SK-N-SH (cell line): ENCODE measurements around the gene HTR2B. TPM values are rescaled to one million over a fixed set of nuclear protein-coding genes. Genes with fewer than 3 reads are reported as not detected.

ENCODE experiments used
- CTCF ChIA-PET: fragments of 300-600, 350-600 bp; formaldehyde crosslinking; extraction: SDS; loops from one replicate; lab custom pipeline; 2021; lab: Yijun Ruan, JAX
- POLR2A ChIA-PET: fragments of 350-600 bp; sonication (Branson Sonifier 250); formaldehyde crosslinking; extraction: SDS; loops from one replicate; lab custom pipeline; 2020; ENCODE audit warnings: antibody characterized with exemption, inconsistent platforms; lab: Yijun Ruan, JAX
- DNase-seq: peaks from one replicate; pipeline ENCODE4 v3.0.0; 2012
- H2AFZ ChIP-seq: fragments of 200-600 bp; sonication (generic); 2 replicates; pipeline ENCODE4 v1.8.1; 2016; ENCODE audit warnings: antibody characterized with exemption, mild to moderate bottlenecking, low read depth
- H3F3A ChIP-seq: fragments of 200-600 bp; sonication (generic); replicated peaks from 2 replicates; pipeline ENCODE3; 2016; ENCODE audit warnings: antibody characterized with exemption, mild to moderate bottlenecking; ENCODE audit not compliant: insufficient read depth
- H3K27ac ChIP-seq, 2 experiments: fragments of 200-500 bp in 1 of 2; fragments of 200-600 bp in 1 of 2; sonication (Bioruptor generic) in 1 of 2; sonication (generic), shearing (Covaris generic) in 1 of 2; 2 replicates each; pipeline versions ENCODE4 v1.5.1 to v1.6.1; 2014 to 2016; ENCODE audit warnings: low read depth in 2 of 2, inconsistent platforms in 1 of 2, low read length in 1 of 2, mild to moderate bottlenecking in 1 of 2, mixed read lengths in 1 of 2
- H3K27me3 ChIP-seq: fragments of 200-600 bp; sonication (generic), shearing (Covaris generic); 2 replicates; pipeline ENCODE4 v1.6.1; 2016; ENCODE audit warnings: mixed run types; ENCODE audit not compliant: insufficient read depth
- H3K36me3 ChIP-seq, 2 experiments: fragments of 200-500 bp in 1 of 2; fragments of 200-600 bp in 1 of 2; sonication (Bioruptor generic) in 1 of 2; sonication (generic) in 1 of 2; replicated peaks in 1 of 2; 2 replicates each; pipeline versions ENCODE3 to v1.5.1; 2014 to 2016; ENCODE audit warnings: low read length in 1 of 2, mild to moderate bottlenecking in 1 of 2; ENCODE audit not compliant: insufficient read depth in 2 of 2, control insufficient read depth in 1 of 2
- H3K4me1 ChIP-seq, 2 experiments: fragments of 200-500 bp in 1 of 2; fragments of 200-600 bp in 1 of 2; sonication (Bioruptor generic) in 1 of 2; sonication (generic), shearing (Covaris generic) in 1 of 2; 2 replicates each; pipeline versions ENCODE4 v1.5.1 to v1.6.1; 2014 to 2016; ENCODE audit warnings: low read depth in 1 of 2, low read length in 1 of 2, mixed run types in 1 of 2; ENCODE audit not compliant: insufficient read depth in 2 of 2, control insufficient read depth in 1 of 2
- H3K4me2 ChIP-seq: fragments of 200-600 bp; sonication (generic), shearing (Covaris generic); 2 replicates; pipeline ENCODE4 v1.6.1; 2017; ENCODE audit warnings: mixed run types
- H3K4me3 ChIP-seq, 2 experiments: fragments of 200-500 bp in 1 of 2; fragments of 200-600 bp in 1 of 2; sonication (Bioruptor generic) in 1 of 2; sonication (generic), shearing (Covaris generic) in 1 of 2; 2 replicates each; pipeline versions ENCODE4 v1.5.1 to v1.8.1; 2014 to 2016; ENCODE audit warnings: low read depth in 2 of 2, inconsistent platforms in 1 of 2, low read length in 1 of 2, mild to moderate bottlenecking in 1 of 2, mixed read lengths in 1 of 2, moderate library complexity in 1 of 2
- H3K79me2 ChIP-seq: fragments of 200-600 bp; sonication (generic); 2 replicates; pipeline ENCODE4 v1.8.1; 2017; ENCODE audit warnings: mild to moderate bottlenecking; ENCODE audit not compliant: insufficient read depth
- H3K9ac ChIP-seq: fragments of 200-600 bp; sonication (generic); 2 replicates; pipeline ENCODE4 v1.6.1; 2017; ENCODE audit warnings: mixed run types
- H3K9me2 ChIP-seq: fragments of 200-600 bp; sonication (generic); 2 replicates; pipeline ENCODE4 v1.6.1; 2017; ENCODE audit warnings: mixed run types
- H3K9me3 ChIP-seq: fragments of 200-600 bp; sonication (generic); 2 replicates; pipeline ENCODE4 v1.6.1; 2017; ENCODE audit warnings: mixed run types, mild to moderate bottlenecking, moderate library complexity
- H4K20me1 ChIP-seq: fragments of 200-600 bp; sonication (generic); 2 replicates; pipeline ENCODE4 v1.6.1; 2017; ENCODE audit warnings: mild to moderate bottlenecking, mixed run types; ENCODE audit not compliant: insufficient read depth
- EP300 ChIP-seq, 2 experiments: IDR thresholded peaks; 2 replicates each; pipeline versions ENCODE4 v1.4.0 to v1.6.1; 2012; ENCODE audit warnings: borderline replicate concordance in 1 of 2, low read depth in 1 of 2, low read length in 1 of 2
- FOSL2 ChIP-seq: IDR thresholded peaks from 2 replicates; pipeline ENCODE4 v1.4.0; 2012; ENCODE audit warnings: low read depth, mild to moderate bottlenecking, moderate library complexity, borderline replicate concordance
- FOXJ3 ChIP-seq: sonication (generic); formaldehyde crosslinking; IDR thresholded peaks from 2 replicates; pipeline ENCODE4 v1.5.1; 2020; ENCODE audit warnings: mild to moderate bottlenecking, missing genetic modification reagents
- FOXM1 ChIP-seq: IDR thresholded peaks from 2 replicates; pipeline ENCODE4 v1.4.0; 2012; ENCODE audit warnings: low read depth, mild to moderate bottlenecking
- GABPA ChIP-seq: IDR thresholded peaks from 2 replicates; pipeline ENCODE4 v1.4.0; 2012; ENCODE audit warnings: low read depth, mild to moderate bottlenecking
- MEF2A ChIP-seq: IDR thresholded peaks from 2 replicates; pipeline ENCODE4 v1.4.0; 2012; ENCODE audit warnings: low read depth, borderline replicate concordance
- NFIC ChIP-seq: IDR thresholded peaks from 2 replicates; pipeline ENCODE4 v1.4.0; 2012; ENCODE audit warnings: borderline replicate concordance
- POLR2AphosphoS5 ChIP-seq: IDR thresholded peaks from 2 replicates; pipeline ENCODE4 v1.6.1; 2012; ENCODE audit warnings: low read depth, low read length
- RAD21 ChIP-seq: IDR thresholded peaks from 2 replicates; pipeline ENCODE4 v1.6.1; 2012; ENCODE audit warnings: mild to moderate bottlenecking, low read length
- RCOR1 ChIP-seq: fragments of 150-350 bp; IDR thresholded peaks from 2 replicates; pipeline ENCODE4 v1.6.1; 2017; ENCODE audit warnings: antibody characterized with exemption, low read length
- RXRA ChIP-seq: IDR thresholded peaks from 2 replicates; pipeline ENCODE4 v1.4.0; 2012; ENCODE audit warnings: low read depth, mild to moderate bottlenecking, borderline replicate concordance
- TAF1 ChIP-seq: IDR thresholded peaks from 2 replicates; pipeline ENCODE4 v1.6.1; 2012; ENCODE audit warnings: low read depth, mild to moderate bottlenecking, low read length, moderate library complexity, borderline replicate concordance
- TEAD4 ChIP-seq: IDR thresholded peaks from 2 replicates; pipeline ENCODE4 v1.4.0; 2012; ENCODE audit warnings: mild to moderate bottlenecking, borderline replicate concordance; ENCODE audit not compliant: insufficient read depth
- WGBS: methylation state at CpG from one replicate; pipeline ENCODE4 v1.1.6; 2017; ENCODE audit warnings: low lambda C conversion rate; 5-methylcytosine and 5-hydroxymethylcytosine counted together
- polyA plus RNA-seq, 3 experiments: library from polyadenylated mRNA; depleted of rRNA; stranded (reverse); fragments of >200 nt; gene quantifications; 2 replicates each; pipeline ENCODE4 v1.2.3, GENCODE V29; 2012
- TF ChIP-seq, protein P1 (sequence below): IDR thresholded peaks from 2 replicates; pipeline ENCODE4 v1.4.0; 2012; ENCODE audit warnings: low read depth, borderline replicate concordance
- TF ChIP-seq, protein P2 (sequence below): IDR thresholded peaks from 2 replicates; pipeline ENCODE4 v1.4.0; 2012; ENCODE audit warnings: low read depth, borderline replicate concordance
- TF ChIP-seq, protein P3 (sequence below): fragments of 200-600 bp; sonication (generic); IDR thresholded peaks from 2 replicates; pipeline ENCODE4 v1.6.1; 2017; ENCODE audit warnings: antibody characterized with exemption, mild to moderate bottlenecking, moderate library complexity
- TF ChIP-seq, protein P4 (sequence below): IDR thresholded peaks from 2 replicates; pipeline ENCODE4 v1.4.0; 2012; ENCODE audit warnings: low read depth
- TF ChIP-seq, protein P5 (sequence below): IDR thresholded peaks from 2 replicates; pipeline ENCODE4; 2012
- TF ChIP-seq, protein P6 (sequence below): fragments of 150-350 bp; IDR thresholded peaks from 2 replicates; pipeline ENCODE4 v1.6.1; 2016; ENCODE audit warnings: mild to moderate bottlenecking, low read depth, low read length

Gene HTR2B
- polyA plus RNA-seq, 1 of the 3 experiments (the other 2 are of a cell fraction), result 0.25 TPM

DNA sequence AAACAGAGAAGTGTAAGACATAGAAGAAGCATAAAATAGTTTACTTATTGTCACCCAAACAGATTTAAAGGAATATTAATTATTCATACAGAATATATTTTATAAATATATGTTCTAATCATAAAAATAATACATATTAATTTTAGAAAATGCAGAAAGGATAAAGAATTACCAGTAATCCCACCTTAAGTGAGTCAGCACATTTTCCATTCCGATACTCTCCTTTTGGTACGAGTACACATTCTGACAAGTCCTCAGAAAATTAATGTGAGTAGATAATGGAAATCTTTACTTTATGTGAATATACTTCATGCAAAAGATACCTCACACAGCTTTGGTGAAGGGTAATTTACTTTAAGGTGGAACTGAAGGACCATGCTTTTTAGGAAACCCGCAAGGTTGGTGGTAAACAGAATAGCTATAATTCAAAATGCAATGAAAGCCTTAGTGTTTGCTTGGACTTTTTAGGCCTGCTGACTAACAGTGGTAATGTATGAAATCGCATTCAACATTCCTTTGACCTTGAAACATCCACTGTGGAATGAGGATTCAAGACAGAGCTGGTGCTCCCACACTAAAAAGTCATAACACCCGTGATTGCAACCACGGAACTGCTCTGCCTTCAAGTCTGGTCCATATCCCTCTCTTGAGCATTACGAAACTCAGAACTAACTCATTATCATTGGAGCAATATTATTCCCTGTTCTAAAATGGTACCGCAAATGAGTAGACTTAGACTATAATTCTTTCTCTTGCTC is 28.1 kb upstream of the HTR2B start:
- Histone ChIP-seq H4K20me1 (no peaks in the 10 kb centered on the region), H3K36me3 (peaks cover 39 to 42% of the 10 kb centered on the region in 2 experiments), H3K4me3 (no peak overlapping the region), H3K9me3 (no peaks in the 10 kb centered on the region), H3K4me2 (no peak overlapping the region), H3K27ac (no peak overlapping the region), H3F3A (peaks cover 16% of the 10 kb centered on the region), H3K9me2 (no peaks in the 10 kb centered on the region), H3K4me1 (peaks cover 0 to 9% of the 10 kb centered on the region in 2 experiments; a peak in 1 of 4 replicates), H3K79me2 (no peaks in the 10 kb centered on the region), H3K9ac (no peak overlapping the region), H2AFZ (no peak overlapping the region), H3K27me3 (no peaks in the 10 kb centered on the region)
- TF ChIP-seq TAF1 (no peak), FOSL2 (no peak), NFIC (no peak), RCOR1 (no peak), FOXM1 (no peak), GABPA (no peak), EP300 (IDR thresholded peaks at IDR 0.05; ENCODE audit: borderline replicate concordance in 1 of 2, low read depth in 1 of 2, low read length in 1 of 2) (no peak), POLR2AphosphoS5 (no peak), FOXJ3 (CRISPR knock-in tag) (no peak), TEAD4 (no peak), RAD21 (no peak), MEF2A (no peak), RXRA (no peak)
- TF ChIP-seq, protein P1, sequence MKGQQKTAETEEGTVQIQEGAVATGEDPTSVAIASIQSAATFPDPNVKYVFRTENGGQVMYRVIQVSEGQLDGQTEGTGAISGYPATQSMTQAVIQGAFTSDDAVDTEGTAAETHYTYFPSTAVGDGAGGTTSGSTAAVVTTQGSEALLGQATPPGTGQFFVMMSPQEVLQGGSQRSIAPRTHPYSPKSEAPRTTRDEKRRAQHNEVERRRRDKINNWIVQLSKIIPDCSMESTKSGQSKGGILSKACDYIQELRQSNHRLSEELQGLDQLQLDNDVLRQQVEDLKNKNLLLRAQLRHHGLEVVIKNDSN, result no peak
- TF ChIP-seq, protein P2, sequence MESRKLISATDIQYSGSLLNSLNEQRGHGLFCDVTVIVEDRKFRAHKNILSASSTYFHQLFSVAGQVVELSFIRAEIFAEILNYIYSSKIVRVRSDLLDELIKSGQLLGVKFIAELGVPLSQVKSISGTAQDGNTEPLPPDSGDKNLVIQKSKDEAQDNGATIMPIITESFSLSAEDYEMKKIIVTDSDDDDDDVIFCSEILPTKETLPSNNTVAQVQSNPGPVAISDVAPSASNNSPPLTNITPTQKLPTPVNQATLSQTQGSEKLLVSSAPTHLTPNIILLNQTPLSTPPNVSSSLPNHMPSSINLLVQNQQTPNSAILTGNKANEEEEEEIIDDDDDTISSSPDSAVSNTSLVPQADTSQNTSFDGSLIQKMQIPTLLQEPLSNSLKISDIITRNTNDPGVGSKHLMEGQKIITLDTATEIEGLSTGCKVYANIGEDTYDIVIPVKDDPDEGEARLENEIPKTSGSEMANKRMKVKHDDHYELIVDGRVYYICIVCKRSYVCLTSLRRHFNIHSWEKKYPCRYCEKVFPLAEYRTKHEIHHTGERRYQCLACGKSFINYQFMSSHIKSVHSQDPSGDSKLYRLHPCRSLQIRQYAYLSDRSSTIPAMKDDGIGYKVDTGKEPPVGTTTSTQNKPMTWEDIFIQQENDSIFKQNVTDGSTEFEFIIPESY, result no peak
- TF ChIP-seq, protein P3, sequence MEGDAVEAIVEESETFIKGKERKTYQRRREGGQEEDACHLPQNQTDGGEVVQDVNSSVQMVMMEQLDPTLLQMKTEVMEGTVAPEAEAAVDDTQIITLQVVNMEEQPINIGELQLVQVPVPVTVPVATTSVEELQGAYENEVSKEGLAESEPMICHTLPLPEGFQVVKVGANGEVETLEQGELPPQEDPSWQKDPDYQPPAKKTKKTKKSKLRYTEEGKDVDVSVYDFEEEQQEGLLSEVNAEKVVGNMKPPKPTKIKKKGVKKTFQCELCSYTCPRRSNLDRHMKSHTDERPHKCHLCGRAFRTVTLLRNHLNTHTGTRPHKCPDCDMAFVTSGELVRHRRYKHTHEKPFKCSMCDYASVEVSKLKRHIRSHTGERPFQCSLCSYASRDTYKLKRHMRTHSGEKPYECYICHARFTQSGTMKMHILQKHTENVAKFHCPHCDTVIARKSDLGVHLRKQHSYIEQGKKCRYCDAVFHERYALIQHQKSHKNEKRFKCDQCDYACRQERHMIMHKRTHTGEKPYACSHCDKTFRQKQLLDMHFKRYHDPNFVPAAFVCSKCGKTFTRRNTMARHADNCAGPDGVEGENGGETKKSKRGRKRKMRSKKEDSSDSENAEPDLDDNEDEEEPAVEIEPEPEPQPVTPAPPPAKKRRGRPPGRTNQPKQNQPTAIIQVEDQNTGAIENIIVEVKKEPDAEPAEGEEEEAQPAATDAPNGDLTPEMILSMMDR, result no peak
- TF ChIP-seq, protein P4, sequence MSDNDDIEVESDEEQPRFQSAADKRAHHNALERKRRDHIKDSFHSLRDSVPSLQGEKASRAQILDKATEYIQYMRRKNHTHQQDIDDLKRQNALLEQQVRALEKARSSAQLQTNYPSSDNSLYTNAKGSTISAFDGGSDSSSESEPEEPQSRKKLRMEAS, result no peak
- TF ChIP-seq, protein P5, sequence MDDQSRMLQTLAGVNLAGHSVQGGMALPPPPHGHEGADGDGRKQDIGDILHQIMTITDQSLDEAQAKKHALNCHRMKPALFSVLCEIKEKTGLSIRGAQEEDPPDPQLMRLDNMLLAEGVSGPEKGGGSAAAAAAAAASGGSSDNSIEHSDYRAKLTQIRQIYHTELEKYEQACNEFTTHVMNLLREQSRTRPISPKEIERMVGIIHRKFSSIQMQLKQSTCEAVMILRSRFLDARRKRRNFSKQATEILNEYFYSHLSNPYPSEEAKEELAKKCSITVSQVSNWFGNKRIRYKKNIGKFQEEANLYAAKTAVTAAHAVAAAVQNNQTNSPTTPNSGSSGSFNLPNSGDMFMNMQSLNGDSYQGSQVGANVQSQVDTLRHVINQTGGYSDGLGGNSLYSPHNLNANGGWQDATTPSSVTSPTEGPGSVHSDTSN, result no peak
- TF ChIP-seq, protein P6, sequence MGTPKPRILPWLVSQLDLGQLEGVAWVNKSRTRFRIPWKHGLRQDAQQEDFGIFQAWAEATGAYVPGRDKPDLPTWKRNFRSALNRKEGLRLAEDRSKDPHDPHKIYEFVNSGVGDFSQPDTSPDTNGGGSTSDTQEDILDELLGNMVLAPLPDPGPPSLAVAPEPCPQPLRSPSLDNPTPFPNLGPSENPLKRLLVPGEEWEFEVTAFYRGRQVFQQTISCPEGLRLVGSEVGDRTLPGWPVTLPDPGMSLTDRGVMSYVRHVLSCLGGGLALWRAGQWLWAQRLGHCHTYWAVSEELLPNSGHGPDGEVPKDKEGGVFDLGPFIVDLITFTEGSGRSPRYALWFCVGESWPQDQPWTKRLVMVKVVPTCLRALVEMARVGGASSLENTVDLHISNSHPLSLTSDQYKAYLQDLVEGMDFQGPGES, result no peak
- ChIA-PET CTCF (interaction anchor here (1.0 kb wide), 1 partner anchor 31 kb away, joined by 6 read pairs; no protein-coding TSS in a partner anchor), POLR2A (no interaction called here)
- WGBS, result 90% methylated on average over 8 of the region's 8 CpGs
- DNase-seq, result no peak
